Omental fat pad (tissue), 4 donors: ENCODE measurements around the gene CENPC. TPM values are rescaled to one million over a fixed set of nuclear protein-coding genes. Genes with fewer than 3 reads are reported as not detected.

Experiments
- ATAC-seq: fragments of 150-250 bp; one replicate; pipeline ENCODE4 v1.9.1; 2016; ENCODE audit warnings: mild to moderate bottlenecking, moderate library complexity; ENCODE audit not compliant: low FRiP score
- DNase-seq: peaks from one replicate; pipeline ENCODE4 v3.0.0-alpha.2; 2019; ENCODE audit warnings: low spot score
- CTCF ChIP-seq, 3 donors: fragments of 450-650 bp; IDR thresholded peaks; one replicate each; pipeline ENCODE4 v1.5.1; 2016 to 2017; ENCODE audit warnings: antibody characterized with exemption in 3 of 3, mild to moderate bottlenecking in 3 of 3, moderate library complexity in 2 of 3
- total RNA-seq, 4 donors: library from RNA; depleted of rRNA; stranded (reverse); fragments of >200 nt; gene quantifications; one replicate each; pipeline ENCODE4 v1.1.0, GENCODE V29; 2016

Gene CENPC
- total RNA-seq, 4 donors from 2014 or later: 18.4 to 40.2 (median 20.5) TPM

DNA sequence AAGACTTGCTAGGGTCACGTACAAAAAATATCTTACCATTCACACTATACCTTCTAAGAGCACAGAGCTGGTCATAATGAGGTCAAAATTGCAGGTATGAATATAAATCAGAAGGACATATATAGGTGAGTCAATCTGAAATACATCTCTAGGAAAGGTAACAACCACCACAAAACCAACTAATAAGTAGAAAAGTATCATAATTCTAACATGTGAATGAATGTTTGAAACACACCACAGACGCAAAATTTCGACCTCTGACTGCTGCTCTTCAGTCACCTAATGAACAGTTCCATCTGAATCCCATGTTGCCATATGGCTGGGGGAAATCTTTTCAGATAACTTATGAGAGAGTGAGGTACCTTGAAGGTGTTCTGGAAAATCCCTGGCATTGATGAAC is 35.3 kb upstream of the CENPC start:
- no peak for DNase-seq
- ATAC-seq: no peak
- TF ChIP-seq CTCF (IDR thresholded peaks at IDR 0.05): no peak

GRCh38 chr4:67576538-67576937 is 31.2 kb upstream of the CENPC start:
- no peak for ATAC-seq
- no peak for TF ChIP-seq CTCF (IDR thresholded peaks at IDR 0.05)
- DNase-seq: no peak

- DNase-seq: no peak
- ATAC-seq: no peak
- TF ChIP-seq CTCF (IDR thresholded peaks at IDR 0.05): no peak
Observed at GRCh38 chr4:67576059-67576466, 30.8 kb upstream of the CENPC start.

DNA sequence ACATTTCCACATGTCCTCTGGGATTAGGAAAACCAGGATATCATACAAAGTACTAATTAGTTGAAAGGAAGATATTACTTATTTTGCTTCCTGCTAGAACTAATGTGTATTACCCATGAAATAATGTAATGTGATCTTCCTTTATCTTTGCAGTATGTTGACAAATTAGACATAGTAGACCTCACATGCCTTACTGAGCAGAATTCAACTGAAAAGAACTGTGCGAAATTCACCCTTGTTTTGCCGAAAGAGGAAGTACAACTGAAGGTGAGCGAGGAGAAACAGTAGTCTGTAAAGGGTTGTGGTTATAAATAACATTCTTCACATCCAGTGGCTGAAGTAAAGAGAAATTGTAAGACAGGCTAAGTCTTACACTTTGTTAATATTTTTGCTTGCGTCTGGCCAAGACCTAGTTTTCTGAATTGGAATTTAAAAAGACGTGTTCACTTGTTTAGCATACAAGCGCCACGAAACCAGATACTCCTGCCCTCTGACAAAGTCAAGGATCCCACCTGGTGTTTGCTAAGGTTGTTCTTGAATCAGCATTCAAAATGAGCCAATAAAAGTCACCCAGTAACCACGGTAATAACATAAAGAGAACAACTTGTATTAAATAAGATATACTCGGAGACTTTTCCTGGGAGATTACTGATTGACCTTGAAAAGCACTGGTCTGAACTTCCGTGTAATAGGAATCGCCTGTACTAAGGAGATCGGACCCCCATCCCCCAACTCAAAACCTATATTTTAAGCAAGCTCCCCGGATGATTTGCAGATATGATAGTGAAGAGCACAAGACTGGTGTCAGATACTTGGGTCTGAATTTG is 30.1 kb upstream of the CENPC start:
- ATAC-seq (no peak), DNase-seq (no peak)
- TF ChIP-seq CTCF (IDR thresholded peaks at IDR 0.05): no peak

- ATAC-seq: no peak
- no peak for DNase-seq
- TF ChIP-seq CTCF (IDR thresholded peaks at IDR 0.05): no peak
Observed at GRCh38 chr4:67573193-67573592, 27.9 kb upstream of the CENPC start.

GRCh38 chr4:67571975-67572374 is 26.7 kb upstream of the CENPC start:
- ATAC-seq (no peak), DNase-seq (no peak)
- no peak for TF ChIP-seq CTCF (IDR thresholded peaks at IDR 0.05)

DNA sequence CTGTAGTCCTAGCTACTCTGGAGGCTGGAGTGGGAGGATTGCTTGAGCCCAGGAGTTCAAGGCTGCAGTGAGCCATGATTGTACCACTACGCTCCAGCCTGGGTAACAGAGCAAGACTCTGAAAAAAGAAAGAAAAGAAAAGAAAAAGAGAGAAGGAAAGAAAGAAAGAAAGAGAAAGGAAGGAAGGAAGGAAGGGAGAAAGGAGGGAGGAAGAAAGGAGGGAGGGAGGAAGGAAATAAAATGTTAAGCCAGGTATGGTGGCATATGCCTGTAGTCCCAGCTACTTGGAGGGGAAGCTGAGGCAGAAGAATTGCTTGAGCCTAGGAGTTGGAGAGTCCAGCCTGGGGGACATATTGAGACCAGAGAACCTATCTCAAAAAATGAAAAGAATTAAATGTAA is 25.2 kb upstream of the CENPC start:
- ATAC-seq: no peak
- no peak for TF ChIP-seq CTCF (IDR thresholded peaks at IDR 0.05)

More for the DNA sequence above, 25.2 kb upstream of the CENPC start:
- DNase-seq: no peak
